Measurements from ENCODE around the gene VPS35L. TPM values are rescaled to one million over a fixed set of nuclear protein-coding genes. Genes with fewer than 3 reads are reported as not detected.

VPS35L gene
- total RNA-seq, 1 experiment from 2014 or later = 20.8 TPM

Other genes with a start within 250 kb of the VPS35L start
- not detected in 2 replicates for gene TMC5, start 137.8 kb upstream of the VPS35L start, total RNA-seq (2014; rRNA removed; shearing (Covaris generic))
- gene GDE1, start 33.6 kb upstream of the VPS35L start, total RNA-seq (2014; rRNA removed; shearing (Covaris generic)) = 39.5 and 45.3 TPM in 2 replicates
- 30.3 and 37.2 TPM in 2 replicates for gene CCP110, start 31.8 kb upstream of the VPS35L start, total RNA-seq (2014; rRNA removed; shearing (Covaris generic))
- 26.0 and 30.6 TPM in 2 replicates for gene KNOP1, start 162.5 kb downstream of the VPS35L start, total RNA-seq (2014; rRNA removed; shearing (Covaris generic))
- 2.6 and 3.0 TPM in 2 replicates for gene IQCK, start 162.6 kb downstream of the VPS35L start, total RNA-seq (2014; rRNA removed; shearing (Covaris generic))